ENCODE results near the gene SUPV3L1.

DNA sequence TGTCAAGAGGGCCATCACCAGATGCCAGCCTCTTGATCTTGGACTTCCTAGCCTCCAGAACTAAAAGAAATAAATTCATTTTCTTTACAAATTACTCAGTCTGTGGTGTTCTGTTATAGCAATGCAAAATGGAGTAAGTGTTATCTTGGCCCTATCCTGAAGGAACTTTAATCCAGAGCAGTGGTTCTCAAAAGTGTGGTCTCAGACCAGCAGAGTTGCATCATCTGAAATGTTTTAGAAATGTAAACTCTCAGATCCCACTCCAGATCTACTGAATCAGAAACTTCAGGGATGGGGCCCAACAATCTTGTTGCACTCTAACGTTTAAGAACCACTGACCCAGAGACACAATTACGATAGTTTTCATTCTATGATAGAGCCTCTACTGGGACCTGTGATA, 3.2 kb upstream of the SUPV3L1 start:
- no peak for TF ChIP-seq CTCF (IDR thresholded peaks at IDR 0.05)
- TF ChIP-seq POLR2A (IDR thresholded peaks at IDR 0.05) = no peak

Measured in uterus (tissue), 2 donors.